Camera-type eye (tissue), 1 donor: Measurements from ENCODE around the gene SPEM2. TPM values are rescaled to one million over a fixed set of nuclear protein-coding genes. Genes with fewer than 3 reads are reported as not detected.

Source experiments
- total RNA-seq: library from RNA; depleted of rRNA; stranded (reverse); fragments of >200 nt; gene quantifications from one replicate; pipeline ENCODE4 v1.2.3, GENCODE V29; 2014

SPEM2 gene
- total RNA-seq: not detected

DNA sequence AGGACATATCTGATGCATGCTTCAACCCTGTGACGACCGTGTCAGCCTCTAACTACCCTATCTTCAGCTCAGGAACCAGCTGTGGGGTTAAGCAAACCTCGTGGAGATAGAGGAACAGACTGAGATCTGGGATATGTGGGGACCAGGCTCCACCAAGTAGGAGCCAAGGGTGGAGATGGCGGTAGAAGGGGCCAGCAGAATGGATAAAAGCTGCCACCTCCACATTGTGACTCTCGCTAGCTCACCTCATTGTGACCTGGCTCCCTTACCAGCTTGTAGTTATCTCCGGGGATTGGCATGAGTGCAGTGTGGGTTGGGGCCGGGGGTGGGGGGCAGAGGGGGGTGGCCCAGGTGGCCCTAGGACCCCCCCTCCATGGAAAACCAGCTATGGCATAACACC lies at the start of gene SPEM2:
SPEM2 (plus strand) TSS at position 301 of the 400 bp plus-strand sequence; CDS start at position 374, 73 bp downstream.

DNA sequence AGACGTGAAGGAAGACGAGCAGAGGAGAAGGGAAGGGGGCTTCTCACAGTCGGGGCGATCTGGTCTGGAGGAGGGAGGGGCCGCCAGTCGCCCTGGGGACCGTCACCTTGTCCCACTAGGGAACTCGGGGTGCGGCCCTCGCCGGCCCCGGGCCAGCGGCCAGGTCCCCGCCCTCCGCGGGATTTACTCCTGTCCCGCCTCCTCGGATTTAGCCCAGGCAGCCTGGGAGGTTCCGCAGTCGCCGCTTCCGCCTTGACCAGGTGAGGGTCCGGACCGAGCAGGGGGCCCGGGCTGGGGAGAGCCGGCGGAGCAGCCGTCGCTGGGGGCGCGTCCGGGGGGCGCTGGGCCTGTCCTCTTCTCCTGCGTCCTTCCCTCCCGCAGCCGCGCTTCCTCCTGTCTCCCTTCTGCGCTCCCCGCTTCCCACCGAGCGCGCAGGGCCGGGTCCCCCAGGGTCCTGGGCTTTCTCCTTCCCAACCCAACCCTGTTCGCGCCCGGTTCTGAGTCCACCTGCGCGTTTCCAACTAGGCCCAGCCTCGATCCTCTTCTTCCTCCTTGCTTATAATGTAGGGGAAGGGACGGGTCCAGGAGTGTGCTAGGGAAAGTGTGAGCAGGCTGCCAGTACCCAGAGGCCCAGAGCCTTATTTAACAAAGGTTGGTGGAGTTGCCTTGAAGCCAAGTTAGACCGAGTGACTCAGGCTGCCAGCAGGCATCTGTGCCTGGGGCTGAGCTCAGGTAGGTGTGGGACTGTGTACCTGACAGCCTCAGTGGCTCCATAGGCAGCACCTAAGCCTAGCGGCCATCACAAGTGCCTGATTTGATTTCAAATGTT lies 44.3 kb upstream of the SPEM2 start, which contains the start of gene TNK1:
TNK1 (plus strand) TSS at position 235 of the 829 bp plus-strand sequence. CDS start 1,838 bp downstream, outside the sequence.

GRCh38 chr17:7394452-7395191 lies 30.8 kb upstream of the SPEM2 start, which contains the start of gene PLSCR3:
PLSCR3 (minus strand) TSS chr17:7394525; CDS start chr17:7394110, 415 bp downstream.

DNA sequence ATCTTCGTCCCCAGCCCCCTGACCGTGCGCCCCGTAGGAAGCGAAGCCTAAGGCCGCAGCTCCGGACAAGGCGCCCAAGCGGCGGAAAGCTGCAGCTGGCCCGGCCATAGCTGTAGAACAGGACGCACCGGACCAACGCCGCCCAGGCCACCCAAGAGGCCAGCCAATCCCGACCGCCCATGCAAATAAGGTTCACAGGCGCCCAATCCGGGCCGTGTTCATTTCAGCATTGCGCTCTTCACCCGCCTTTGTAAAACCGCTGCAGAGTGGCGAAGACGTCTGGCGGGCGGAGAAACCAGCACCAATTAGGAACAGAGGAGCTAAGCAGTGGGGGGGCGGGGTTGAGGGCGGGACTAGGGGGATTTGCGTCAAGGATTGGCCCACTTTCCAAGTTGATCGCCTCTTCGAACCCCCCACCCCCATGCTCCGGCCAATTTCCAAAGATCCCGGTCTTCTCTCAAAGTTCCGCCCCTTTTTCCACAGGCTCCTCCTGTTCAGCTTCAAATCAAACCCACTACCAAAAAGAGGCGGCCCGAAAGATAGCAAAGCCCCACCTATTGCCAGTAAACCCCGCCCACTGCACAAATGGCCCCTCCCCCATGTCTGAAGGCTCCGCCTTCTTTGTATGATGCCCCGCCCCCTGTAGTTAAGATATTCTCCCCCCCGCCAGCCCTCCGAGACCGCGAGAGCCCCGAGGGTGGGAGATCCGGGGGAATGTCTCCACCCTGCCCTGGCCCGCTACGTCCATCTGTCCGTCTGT lies 21.3 kb upstream of the SPEM2 start, which contains the start of gene TMEM256:
TMEM256 (minus strand) TSS at position 121 of the 760 bp plus-strand sequence; CDS start at position 108, 13 bp downstream.

DNA sequence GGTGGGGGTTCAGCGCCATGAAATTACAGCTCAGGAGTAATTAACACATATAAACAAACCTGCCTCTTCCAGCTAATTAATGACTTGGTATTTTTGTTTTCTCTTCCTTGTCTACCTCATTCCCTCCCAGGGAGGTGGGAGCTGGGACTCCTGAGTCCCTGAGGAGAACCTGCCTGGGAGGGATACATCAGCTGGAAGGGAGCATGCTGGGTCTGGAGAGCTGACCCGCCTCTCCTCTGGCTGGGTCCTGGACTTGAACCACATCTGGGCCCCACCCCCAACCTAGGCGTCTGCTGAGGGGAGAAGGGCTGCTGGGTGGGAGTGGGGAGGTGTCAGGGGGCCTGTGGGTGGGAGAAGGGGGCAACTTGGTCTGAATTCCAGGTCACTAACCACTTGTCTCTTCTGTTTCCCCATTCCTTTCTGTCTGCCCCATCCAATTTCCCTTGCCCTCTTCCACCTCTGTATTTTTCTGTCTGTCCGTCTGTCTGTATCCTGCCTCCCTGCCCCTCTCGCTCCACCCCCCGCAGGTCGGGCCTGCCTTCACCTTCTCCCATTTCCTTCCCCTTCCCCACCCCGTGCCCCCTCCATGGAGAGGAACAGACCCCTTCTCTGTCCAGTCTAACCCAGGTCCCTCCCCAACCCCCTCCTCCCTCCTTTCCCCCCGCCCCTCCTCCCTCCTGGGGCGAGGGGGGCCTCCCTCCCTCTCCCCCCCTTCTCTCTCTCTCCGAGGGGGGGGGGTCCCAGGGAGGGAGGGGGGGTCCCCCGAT lies 17.7 kb upstream of the SPEM2 start, which contains the start of gene NLGN2:
NLGN2 (plus strand) TSS at position 361 of the 767 bp plus-strand sequence. CDS start 411 bp downstream, outside the sequence.

DNA sequence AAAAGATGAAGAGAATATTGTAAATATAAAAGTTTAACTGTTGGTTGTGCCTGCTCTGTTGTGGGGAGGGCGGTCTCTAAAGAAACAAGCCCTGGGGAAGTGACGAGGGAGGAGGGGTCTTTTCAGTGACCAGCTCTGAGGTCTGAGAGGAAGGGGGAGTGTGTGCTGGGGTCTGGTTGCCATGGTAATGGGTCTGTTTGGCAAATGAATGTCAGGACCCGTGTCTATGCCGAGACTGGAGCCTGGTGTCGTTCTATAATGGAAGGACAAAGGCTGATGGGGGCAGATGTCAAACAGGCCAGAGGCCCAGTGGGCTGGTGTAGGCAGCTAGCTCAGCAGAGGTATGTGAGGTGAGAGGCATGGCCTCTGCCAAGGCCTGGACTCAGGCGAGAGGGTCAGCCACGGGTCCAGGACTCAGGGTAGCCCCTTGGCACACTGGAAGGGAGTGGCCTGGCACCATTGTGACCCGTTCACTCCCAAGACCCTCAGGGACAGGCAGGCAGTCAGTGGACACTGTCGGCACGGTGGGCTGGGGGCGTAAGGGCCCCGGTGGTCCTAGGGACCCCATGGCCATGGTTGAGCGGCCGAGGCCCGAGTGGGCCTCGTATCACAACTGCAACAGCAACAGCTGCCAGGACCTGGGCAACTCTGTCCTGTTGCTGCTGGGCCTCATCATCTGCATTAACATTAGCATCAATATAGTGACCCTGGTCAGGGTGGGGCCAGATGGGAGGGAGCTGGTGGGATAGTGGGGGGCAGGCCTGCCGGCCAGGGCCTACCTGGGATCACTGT lies 5.4 kb upstream of the SPEM2 start, which contains the start of gene SPEM1:
SPEM1 (plus strand) TSS at position 506 of the 792 bp plus-strand sequence; CDS start at position 567, 61 bp downstream.

GRCh38 chr17:7428557-7428956 lies 3.1 kb downstream of the SPEM2 start, which contains the start of gene SPEM3:
SPEM3 (plus strand) TSS chr17:7428857; CDS start chr17:7428903, 46 bp downstream.

DNA sequence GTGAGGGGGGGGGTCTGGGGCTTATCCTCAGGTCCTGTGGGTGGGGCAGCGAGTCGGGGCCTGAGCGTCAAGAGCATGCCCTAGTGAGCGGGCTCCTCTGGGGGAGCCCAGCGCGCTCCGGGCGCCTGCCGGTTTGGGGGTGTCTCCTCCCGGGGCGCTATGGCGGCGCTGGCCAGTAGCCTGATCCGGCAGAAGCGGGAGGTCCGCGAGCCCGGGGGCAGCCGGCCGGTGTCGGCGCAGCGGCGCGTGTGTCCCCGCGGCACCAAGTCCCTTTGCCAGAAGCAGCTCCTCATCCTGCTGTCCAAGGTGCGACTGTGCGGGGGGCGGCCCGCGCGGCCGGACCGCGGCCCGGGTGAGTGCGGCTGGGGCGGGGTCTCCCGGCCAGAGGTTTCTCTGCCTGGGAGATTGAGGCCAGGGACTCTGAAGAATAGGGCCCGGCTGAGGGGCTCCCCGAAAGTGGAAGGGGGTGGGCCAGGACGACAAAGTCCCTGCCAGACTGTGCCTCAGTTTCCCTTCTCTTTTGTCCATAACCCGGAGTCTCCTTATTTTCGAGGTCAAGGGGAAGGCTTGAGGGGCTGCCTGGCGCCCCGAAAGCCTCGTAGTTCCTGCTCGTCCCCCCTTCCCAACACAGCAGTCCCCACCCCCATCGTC lies 14.2 kb downstream of the SPEM2 start, which contains the start of gene FGF11:
FGF11 (plus strand) TSS at position 51 of the 651 bp plus-strand sequence; CDS start at position 160, 109 bp downstream.

DNA sequence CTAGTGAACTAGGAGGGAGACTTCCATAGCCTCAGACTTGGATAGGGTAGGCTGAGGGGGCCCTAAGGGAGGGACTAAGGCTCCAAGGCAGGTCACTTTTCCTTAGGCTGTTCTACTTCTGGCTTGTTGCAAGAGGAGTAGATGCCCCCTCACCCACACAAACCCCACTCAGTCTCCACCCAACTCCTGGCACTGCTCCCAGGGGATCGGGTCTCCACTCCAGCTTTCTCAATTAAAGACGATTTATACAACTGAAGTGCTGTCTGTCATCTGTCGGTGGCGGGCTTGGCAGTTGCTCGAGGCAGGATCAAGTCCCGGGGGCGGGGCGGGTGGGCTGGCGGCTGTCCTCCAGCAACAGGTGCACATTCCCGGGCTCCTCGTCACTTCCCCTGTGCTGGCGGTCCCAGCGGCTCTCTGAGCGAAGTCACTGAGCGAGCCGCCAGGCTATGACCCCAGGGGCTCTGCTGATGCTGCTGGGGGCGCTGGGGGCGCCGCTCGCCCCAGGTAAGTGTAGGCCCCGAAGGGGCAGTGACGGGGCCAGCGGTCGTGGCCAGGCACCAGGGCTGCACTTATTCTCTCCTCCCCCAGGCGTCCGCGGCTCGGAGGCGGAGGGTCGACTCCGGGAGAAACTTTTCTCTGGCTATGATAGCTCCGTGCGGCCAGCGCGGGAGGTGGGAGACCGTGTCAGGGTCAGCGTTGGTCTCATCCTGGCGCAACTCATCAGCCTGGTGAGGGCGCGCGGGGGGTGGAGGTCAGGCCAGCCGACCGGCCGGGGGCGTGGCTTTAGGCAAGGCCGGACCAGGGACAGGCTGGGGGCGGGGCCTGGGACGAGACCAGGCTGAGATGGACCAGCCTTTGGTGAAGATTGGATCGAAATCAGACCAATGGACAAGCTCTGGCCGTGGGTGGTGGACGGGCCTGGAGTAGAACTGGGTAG lies 19.5 kb downstream of the SPEM2 start, which contains the start of gene CHRNB1:
CHRNB1 (plus strand) TSS at position 380 of the 937 bp plus-strand sequence; CDS start at position 447, 67 bp downstream.

Other genes starting within 250 kb of the SPEM2 start
- gene ASGR1, start 246.2 kb upstream of the SPEM2 start, total RNA-seq: 5.7 TPM
- gene DLG4, start 205.8 kb upstream of the SPEM2 start, total RNA-seq: 194 TPM
- gene ACADVL, start 205.7 kb upstream of the SPEM2 start, total RNA-seq: 281 TPM
- 103 TPM for gene DVL2, start 191.1 kb upstream of the SPEM2 start, total RNA-seq
- gene PHF23, start 186.2 kb upstream of the SPEM2 start, total RNA-seq: 27.5 TPM
- gene GABARAP, start 183.2 kb upstream of the SPEM2 start, total RNA-seq: 310 TPM
- 74.5 TPM for gene CTDNEP1, start 173.9 kb upstream of the SPEM2 start, total RNA-seq
- gene ELP5, start 173.4 kb upstream of the SPEM2 start, total RNA-seq: 39.5 TPM
- gene CLDN7, start 163.1 kb upstream of the SPEM2 start, total RNA-seq: 14.3 TPM
- gene SLC2A4, start 143.9 kb upstream of the SPEM2 start, total RNA-seq: 5.4 TPM
- gene YBX2, start 131.0 kb upstream of the SPEM2 start, total RNA-seq: 1.3 TPM
- 138 TPM for gene EIF5A, start 118.0 kb upstream of the SPEM2 start, total RNA-seq
- gene GPS2, start 110.3 kb upstream of the SPEM2 start, total RNA-seq: 43.4 TPM
- 38.8 TPM for gene NEURL4, start 96.3 kb upstream of the SPEM2 start, total RNA-seq
- 6.2 TPM for gene ACAP1, start 89.1 kb upstream of the SPEM2 start, total RNA-seq
- 4.5 TPM for gene KCTD11, start 73.5 kb upstream of the SPEM2 start, total RNA-seq
- gene TMEM95, start 70.5 kb upstream of the SPEM2 start, total RNA-seq: not detected
- 2.4 TPM for gene TNK1, start 44.5 kb upstream of the SPEM2 start, total RNA-seq
- gene PLSCR3, start 31.1 kb upstream of the SPEM2 start, total RNA-seq: 12.8 TPM
- 27.9 TPM for gene TMEM256, start 21.5 kb upstream of the SPEM2 start, total RNA-seq
- gene NLGN2, start 17.8 kb upstream of the SPEM2 start, total RNA-seq: 36.2 TPM
- not detected for gene SPEM1, start 5.3 kb upstream of the SPEM2 start, total RNA-seq
- not detected for gene SPEM3, start 3.2 kb downstream of the SPEM2 start, total RNA-seq
- 1.0 TPM for gene TMEM102, start 9.8 kb downstream of the SPEM2 start, total RNA-seq
- gene FGF11, start 13.9 kb downstream of the SPEM2 start, total RNA-seq: 7.1 TPM
- gene CHRNB1, start 19.4 kb downstream of the SPEM2 start, total RNA-seq: 17.8 TPM
- 35.8 TPM for gene ZBTB4, start 54.0 kb downstream of the SPEM2 start, total RNA-seq
- not detected for gene SLC35G6, start 55.8 kb downstream of the SPEM2 start, total RNA-seq
- 114 TPM for gene POLR2A, start 58.8 kb downstream of the SPEM2 start, total RNA-seq
- gene TNFSF12, start 123.4 kb downstream of the SPEM2 start, total RNA-seq: 16.2 TPM
- gene TNFSF13, start 133.1 kb downstream of the SPEM2 start, total RNA-seq: 7.6 TPM
- gene SENP3, start 136.3 kb downstream of the SPEM2 start, total RNA-seq: 54.2 TPM
- gene CD68, start 154.0 kb downstream of the SPEM2 start, total RNA-seq: 5.9 TPM
- gene MPDU1, start 158.2 kb downstream of the SPEM2 start, total RNA-seq: 68.1 TPM
- gene SOX15, start 164.5 kb downstream of the SPEM2 start, total RNA-seq: 3.2 TPM
- gene FXR2, start 189.3 kb downstream of the SPEM2 start, total RNA-seq: 43.2 TPM
- gene SAT2, start 202.2 kb downstream of the SPEM2 start, total RNA-seq: 41.5 TPM
- gene SHBG, start 204.5 kb downstream of the SPEM2 start, total RNA-seq: 1.3 TPM
- 62.5 TPM for gene ATP1B2, start 225.3 kb downstream of the SPEM2 start, total RNA-seq